ENCODE measurements around the gene CTDP1.

The CTDP1 gene

GRCh38 chr18:79635427-79635726 is 44.2 kb upstream of the CTDP1 start (continued):
- TF ChIP-seq CSDC2 (CRISPR knock-in tag; IDR thresholded peaks at IDR 0.05) (no peak), ZNF8 (CRISPR knock-in tag; IDR thresholded peaks at IDR 0.05) (no peak), ESRRG (CRISPR knock-in tag; IDR thresholded peaks at IDR 0.05) (no peak), ZFP3 (CRISPR knock-in tag; IDR thresholded peaks at IDR 0.05) (no peak)

- TF ChIP-seq ESRRG (CRISPR knock-in tag; IDR thresholded peaks at IDR 0.05) (no peak), ZC3H10 (CRISPR knock-in tag; IDR thresholded peaks at IDR 0.05) (no peak), ZFP3 (CRISPR knock-in tag; IDR thresholded peaks at IDR 0.05) (no peak), CSDC2 (CRISPR knock-in tag; IDR thresholded peaks at IDR 0.05) (no peak)
- TF ChIP-seq, protein P1, sequence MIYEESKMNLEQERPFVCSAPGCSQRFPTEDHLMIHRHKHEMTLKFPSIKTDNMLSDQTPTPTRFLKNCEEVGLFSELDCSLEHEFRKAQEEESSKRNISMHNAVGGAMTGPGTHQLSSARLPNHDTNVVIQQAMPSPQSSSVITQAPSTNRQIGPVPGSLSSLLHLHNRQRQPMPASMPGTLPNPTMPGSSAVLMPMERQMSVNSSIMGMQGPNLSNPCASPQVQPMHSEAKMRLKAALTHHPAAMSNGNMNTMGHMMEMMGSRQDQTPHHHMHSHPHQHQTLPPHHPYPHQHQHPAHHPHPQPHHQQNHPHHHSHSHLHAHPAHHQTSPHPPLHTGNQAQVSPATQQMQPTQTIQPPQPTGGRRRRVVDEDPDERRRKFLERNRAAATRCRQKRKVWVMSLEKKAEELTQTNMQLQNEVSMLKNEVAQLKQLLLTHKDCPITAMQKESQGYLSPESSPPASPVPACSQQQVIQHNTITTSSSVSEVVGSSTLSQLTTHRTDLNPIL (CRISPR knock-in tag; IDR thresholded peaks at IDR 0.05; ENCODE audit: low read depth), result no peak
Measured at GRCh38 chr18:79637181-79637920, 42.3 kb upstream of the CTDP1 start.

DNA sequence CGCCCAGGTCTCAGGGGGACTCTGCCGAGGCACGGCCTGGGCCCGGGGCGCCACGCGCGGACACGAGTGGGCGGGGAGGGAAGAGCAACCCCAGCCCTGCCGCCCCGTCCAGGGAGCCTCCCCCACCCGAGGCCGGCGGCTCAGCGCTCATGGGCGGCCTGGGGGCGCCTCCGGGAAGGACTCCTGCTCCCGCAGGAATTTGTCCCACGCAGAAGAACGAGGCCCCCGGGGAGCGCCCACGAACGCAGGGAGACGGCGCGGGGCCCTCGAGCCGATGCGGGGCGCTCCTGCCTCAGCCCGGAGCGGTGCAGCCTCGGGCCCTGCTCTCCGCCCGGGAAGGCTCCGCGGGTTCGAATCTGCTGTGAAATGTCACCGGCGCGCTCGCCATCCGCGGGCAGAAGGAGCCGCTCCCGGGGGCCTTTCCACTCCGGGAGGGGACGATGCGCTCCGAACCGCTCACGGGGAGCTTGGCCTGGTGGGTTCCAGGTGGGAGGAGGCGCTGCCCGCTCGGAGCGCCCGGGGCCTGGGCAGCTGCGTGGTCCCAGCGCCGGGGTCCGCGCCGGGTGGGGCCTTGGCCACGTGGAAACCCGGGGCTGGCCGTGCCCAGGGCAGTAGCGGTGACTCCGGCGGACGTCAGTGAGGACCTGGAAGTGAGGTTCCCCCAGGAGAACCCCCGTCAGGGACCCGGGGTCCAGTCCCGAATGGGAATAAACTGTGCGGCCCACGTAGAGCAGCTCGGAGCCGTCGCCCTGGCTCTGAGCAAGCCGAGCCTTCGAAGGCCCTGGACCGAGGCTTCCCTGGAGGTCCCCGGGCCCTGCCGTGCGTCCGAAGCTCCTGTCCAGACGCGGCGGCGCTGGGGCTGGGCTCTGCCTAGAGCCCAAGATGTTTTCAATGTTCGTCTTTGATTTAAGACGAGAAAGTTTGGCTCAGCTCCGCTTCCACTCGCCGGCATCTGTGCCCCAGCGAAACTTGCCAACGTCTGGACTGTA is 41.4 kb upstream of the CTDP1 start:
- ATAC-seq, result no peak
- TF ChIP-seq ZFP30 (CRISPR knock-in tag; IDR thresholded peaks at IDR 0.05), result no peak
- TF ChIP-seq ESRRG (CRISPR knock-in tag; IDR thresholded peaks at IDR 0.05), result no peak
- no peak for TF ChIP-seq POU6F1 (CRISPR knock-in tag; IDR thresholded peaks at IDR 0.05; ENCODE audit: borderline replicate concordance, low read depth)
- TF ChIP-seq ARNTL (CRISPR knock-in tag; IDR thresholded peaks at IDR 0.05; ENCODE audit: borderline replicate concordance, low read depth), result no peak
- no peak for TF ChIP-seq ZNF8 (CRISPR knock-in tag; IDR thresholded peaks at IDR 0.05)
- TF ChIP-seq ZNF565 (CRISPR knock-in tag; conservative IDR thresholded peaks at IDR 0.05; ENCODE audit: low read depth), result no peak
- TF ChIP-seq TOX (CRISPR knock-in tag; IDR thresholded peaks at IDR 0.05; ENCODE audit: borderline replicate concordance), result no peak
- TF ChIP-seq, protein P2, sequence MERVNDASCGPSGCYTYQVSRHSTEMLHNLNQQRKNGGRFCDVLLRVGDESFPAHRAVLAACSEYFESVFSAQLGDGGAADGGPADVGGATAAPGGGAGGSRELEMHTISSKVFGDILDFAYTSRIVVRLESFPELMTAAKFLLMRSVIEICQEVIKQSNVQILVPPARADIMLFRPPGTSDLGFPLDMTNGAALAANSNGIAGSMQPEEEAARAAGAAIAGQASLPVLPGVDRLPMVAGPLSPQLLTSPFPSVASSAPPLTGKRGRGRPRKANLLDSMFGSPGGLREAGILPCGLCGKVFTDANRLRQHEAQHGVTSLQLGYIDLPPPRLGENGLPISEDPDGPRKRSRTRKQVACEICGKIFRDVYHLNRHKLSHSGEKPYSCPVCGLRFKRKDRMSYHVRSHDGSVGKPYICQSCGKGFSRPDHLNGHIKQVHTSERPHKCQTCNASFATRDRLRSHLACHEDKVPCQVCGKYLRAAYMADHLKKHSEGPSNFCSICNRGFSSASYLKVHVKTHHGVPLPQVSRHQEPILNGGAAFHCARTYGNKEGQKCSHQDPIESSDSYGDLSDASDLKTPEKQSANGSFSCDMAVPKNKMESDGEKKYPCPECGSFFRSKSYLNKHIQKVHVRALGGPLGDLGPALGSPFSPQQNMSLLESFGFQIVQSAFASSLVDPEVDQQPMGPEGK (CRISPR knock-in tag; IDR thresholded peaks at IDR 0.05; ENCODE audit: borderline replicate concordance), result no peak
- TF ChIP-seq ISL1 (CRISPR knock-in tag; IDR thresholded peaks at IDR 0.05), result no peak

More at GRCh38 chr18:79637181-79637920, 42.3 kb upstream of the CTDP1 start:
- ATAC-seq, result no peak

GRCh38 chr18:79639072-79639829 is 40.4 kb upstream of the CTDP1 start:
- ATAC-seq, result no peak
- TF ChIP-seq ZFP30 (CRISPR knock-in tag; IDR thresholded peaks at IDR 0.05), result no peak
- TF ChIP-seq TCF4 (CRISPR knock-in tag; IDR thresholded peaks at IDR 0.05; ENCODE audit: borderline replicate concordance), result no peak
- no peak for TF ChIP-seq GLIS3 (CRISPR knock-in tag; IDR thresholded peaks at IDR 0.05)
- TF ChIP-seq ARNTL (CRISPR knock-in tag; IDR thresholded peaks at IDR 0.05; ENCODE audit: borderline replicate concordance, low read depth), result no peak
- no peak for TF ChIP-seq ZC3H10 (CRISPR knock-in tag; IDR thresholded peaks at IDR 0.05)
- no peak for TF ChIP-seq CSRNP3 (CRISPR knock-in tag; IDR thresholded peaks at IDR 0.05)
- no peak for TF ChIP-seq ZNF70 (CRISPR knock-in tag; IDR thresholded peaks at IDR 0.05)
- TF ChIP-seq, protein P3, sequence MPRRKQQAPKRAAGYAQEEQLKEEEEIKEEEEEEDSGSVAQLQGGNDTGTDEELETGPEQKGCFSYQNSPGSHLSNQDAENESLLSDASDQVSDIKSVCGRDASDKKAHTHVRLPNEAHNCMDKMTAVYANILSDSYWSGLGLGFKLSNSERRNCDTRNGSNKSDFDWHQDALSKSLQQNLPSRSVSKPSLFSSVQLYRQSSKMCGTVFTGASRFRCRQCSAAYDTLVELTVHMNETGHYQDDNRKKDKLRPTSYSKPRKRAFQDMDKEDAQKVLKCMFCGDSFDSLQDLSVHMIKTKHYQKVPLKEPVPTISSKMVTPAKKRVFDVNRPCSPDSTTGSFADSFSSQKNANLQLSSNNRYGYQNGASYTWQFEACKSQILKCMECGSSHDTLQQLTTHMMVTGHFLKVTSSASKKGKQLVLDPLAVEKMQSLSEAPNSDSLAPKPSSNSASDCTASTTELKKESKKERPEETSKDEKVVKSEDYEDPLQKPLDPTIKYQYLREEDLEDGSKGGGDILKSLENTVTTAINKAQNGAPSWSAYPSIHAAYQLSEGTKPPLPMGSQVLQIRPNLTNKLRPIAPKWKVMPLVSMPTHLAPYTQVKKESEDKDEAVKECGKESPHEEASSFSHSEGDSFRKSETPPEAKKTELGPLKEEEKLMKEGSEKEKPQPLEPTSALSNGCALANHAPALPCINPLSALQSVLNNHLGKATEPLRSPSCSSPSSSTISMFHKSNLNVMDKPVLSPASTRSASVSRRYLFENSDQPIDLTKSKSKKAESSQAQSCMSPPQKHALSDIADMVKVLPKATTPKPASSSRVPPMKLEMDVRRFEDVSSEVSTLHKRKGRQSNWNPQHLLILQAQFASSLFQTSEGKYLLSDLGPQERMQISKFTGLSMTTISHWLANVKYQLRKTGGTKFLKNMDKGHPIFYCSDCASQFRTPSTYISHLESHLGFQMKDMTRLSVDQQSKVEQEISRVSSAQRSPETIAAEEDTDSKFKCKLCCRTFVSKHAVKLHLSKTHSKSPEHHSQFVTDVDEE (CRISPR knock-in tag; IDR thresholded peaks at IDR 0.05), result no peak
- TF ChIP-seq PPARA (CRISPR knock-in tag; IDR thresholded peaks at IDR 0.05; ENCODE audit: borderline replicate concordance), result no peak
- TF ChIP-seq OSR1 (CRISPR knock-in tag; IDR thresholded peaks at IDR 0.05), result no peak
- TF ChIP-seq BACH2 (CRISPR knock-in tag; IDR thresholded peaks at IDR 0.05; ENCODE audit: borderline replicate concordance), result no peak
- TF ChIP-seq ZFP3 (CRISPR knock-in tag; IDR thresholded peaks at IDR 0.05), result no peak
- no peak for TF ChIP-seq SNAI2 (CRISPR knock-in tag; IDR thresholded peaks at IDR 0.05)
